ENCODE results near the gene MED1.

GRCh38 chr17:39455919-39456318 lies 4.9 kb upstream of the MED1 start:
- no peak for TF ChIP-seq CTCF (IDR thresholded peaks at IDR 0.05)
- TF ChIP-seq POLR2A (IDR thresholded peaks at IDR 0.05) = no peak

All from right lobe of liver (tissue), 4 donors.